Measurements from ENCODE around the gene MED9. TPM values are rescaled to one million over a fixed set of nuclear protein-coding genes. Genes with fewer than 3 reads are reported as not detected.
"Not testable (repeated sequence)": the region's sequence is repeated elsewhere in the genome, so short reads cannot be mapped to it uniquely, and the experiment has no call there.

Gene MED9
- total and polyA plus RNA-seq, 4 donors = 6.6 to 11.1 (median 7.8) TPM

- intact Hi-C loops (cut with DNase I) = no loop called here
- DNase-seq = no peak
- WGBS, 2 donors = 64 to 66% methylated on average over 5 of the region's 5 CpGs
- Histone ChIP-seq H3K27me3 (ENCODE audit: control insufficient read depth in 1 of 2, insufficient read depth in 2 of 2, low read length in 1 of 2) (no peaks in the 10 kb centered on the region), H3K27ac (ENCODE audit: low read depth in 1 of 2, low read length in 2 of 2) (no peak overlapping the region), H3K9me3 (ENCODE audit: control insufficient read depth, low read length) (no peaks in the 10 kb centered on the region), H3K36me3 (ENCODE audit: control insufficient read depth in 1 of 2, insufficient read depth in 2 of 2, low read length in 1 of 2) (no peaks in the 10 kb centered on the region), H3K4me3 (ENCODE audit: low read length in 2 of 2) (no peak overlapping the region), H3K4me1 (ENCODE audit: control insufficient read depth in 1 of 2, insufficient read depth in 2 of 2, low read length in 2 of 2) (no peaks in the 10 kb centered on the region)
- ATAC-seq (ENCODE audit: low FRiP score) = no peak
Observed at GRCh38 chr17:17448076-17448475, 28.7 kb upstream of the MED9 start.

GRCh38 chr17:17448723-17449122 lies 28.1 kb upstream of the MED9 start:
- Histone ChIP-seq H3K27me3 (ENCODE audit: control insufficient read depth in 1 of 2, insufficient read depth in 2 of 2, low read length in 1 of 2) (no peaks in the 10 kb centered on the region), H3K27ac (ENCODE audit: low read depth in 1 of 2, low read length in 2 of 2) (no peak overlapping the region), H3K36me3 (ENCODE audit: control insufficient read depth in 1 of 2, insufficient read depth in 2 of 2, low read length in 1 of 2) (no peaks in the 10 kb centered on the region), H3K9me3 (ENCODE audit: control insufficient read depth, low read length) (no peaks in the 10 kb centered on the region), H3K4me1 (ENCODE audit: control insufficient read depth in 1 of 2, insufficient read depth in 2 of 2, low read length in 2 of 2) (no peaks in the 10 kb centered on the region), H3K4me3 (ENCODE audit: low read length in 2 of 2) (no peak overlapping the region)
- intact Hi-C loops (cut with DNase I) = no loop called here
- 86 to 95% methylated on average over 4 of the region's 4 CpGs for WGBS, 2 donors
- no peak for ATAC-seq (ENCODE audit: low FRiP score)
- no peak for DNase-seq

- Histone ChIP-seq H3K4me1 (ENCODE audit: control insufficient read depth in 1 of 2, insufficient read depth in 2 of 2, low read length in 2 of 2) (no peaks in the 10 kb centered on the region), H3K9me3 (ENCODE audit: control insufficient read depth, low read length) (no peaks in the 10 kb centered on the region), H3K36me3 (ENCODE audit: control insufficient read depth in 1 of 2, insufficient read depth in 2 of 2, low read length in 1 of 2) (no peaks in the 10 kb centered on the region), H3K4me3 (ENCODE audit: low read length in 2 of 2) (no peak overlapping the region), H3K27me3 (ENCODE audit: control insufficient read depth in 1 of 2, insufficient read depth in 2 of 2, low read length in 1 of 2) (no peaks in the 10 kb centered on the region), H3K27ac (ENCODE audit: low read depth in 1 of 2, low read length in 2 of 2) (no peak overlapping the region)
- no peak for ATAC-seq (ENCODE audit: low FRiP score)
- WGBS, 2 donors = 70 to 74% methylated on average over 9 of the region's 9 CpGs
- intact Hi-C loops (cut with DNase I) = no loop called here
- no peak for DNase-seq
Observed at GRCh38 chr17:17453088-17453487, 23.7 kb upstream of the MED9 start.

DNA sequence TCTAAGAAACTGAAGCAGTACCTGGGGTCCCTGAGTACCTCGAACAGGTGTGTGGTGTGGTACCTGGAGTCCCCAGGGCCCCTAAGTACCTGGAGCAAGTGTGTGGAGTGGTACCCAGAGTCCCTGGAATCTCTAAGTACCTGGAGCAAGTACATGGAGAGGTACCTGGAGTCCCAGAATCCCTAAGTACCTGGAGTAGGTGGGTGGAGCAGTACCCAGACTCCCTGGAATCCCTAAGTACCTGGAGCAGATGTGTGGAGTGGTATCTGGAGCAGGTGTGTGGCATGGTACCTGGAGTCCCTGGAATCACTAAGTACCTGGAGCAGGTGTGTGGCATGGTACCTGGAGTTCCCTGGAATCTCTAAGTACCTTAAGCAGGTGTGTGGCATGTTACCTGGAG lies 22.5 kb upstream of the MED9 start:
- Histone ChIP-seq H3K36me3 (ENCODE audit: control insufficient read depth in 1 of 2, insufficient read depth in 2 of 2, low read length in 1 of 2) (no peaks in the 10 kb centered on the region), H3K4me1 (ENCODE audit: control insufficient read depth in 1 of 2, insufficient read depth in 2 of 2, low read length in 2 of 2) (no peaks in the 10 kb centered on the region), H3K4me3 (ENCODE audit: low read length in 2 of 2) (no peak overlapping the region), H3K27ac (ENCODE audit: low read depth in 1 of 2, low read length in 2 of 2) (no peak overlapping the region), H3K27me3 (ENCODE audit: control insufficient read depth in 1 of 2, insufficient read depth in 2 of 2, low read length in 1 of 2) (no peaks in the 10 kb centered on the region), H3K9me3 (ENCODE audit: control insufficient read depth, low read length) (no peaks in the 10 kb centered on the region)
- ATAC-seq (ENCODE audit: low FRiP score) (no peak), DNase-seq (no peak)
- intact Hi-C loops (cut with DNase I) = no loop called here
- 86 to 88% methylated on average over 1 of the region's 1 CpG for WGBS, 2 donors

- H3K4me3 ChIP-seq (ENCODE audit: low read length in 2 of 2); H3K4me1 ChIP-seq (ENCODE audit: control insufficient read depth in 1 of 2, insufficient read depth in 2 of 2, low read length in 2 of 2); intact Hi-C loops (cut with DNase I); H3K27ac ChIP-seq (ENCODE audit: low read depth in 1 of 2, low read length in 2 of 2); H3K9me3 ChIP-seq (ENCODE audit: control insufficient read depth, low read length); ATAC-seq (ENCODE audit: low FRiP score); DNase-seq; H3K36me3 ChIP-seq (ENCODE audit: control insufficient read depth in 1 of 2, insufficient read depth in 2 of 2, low read length in 1 of 2); H3K27me3 ChIP-seq (ENCODE audit: control insufficient read depth in 1 of 2, insufficient read depth in 2 of 2, low read length in 1 of 2): not testable (repeated sequence)
- WGBS, 2 donors = 13 to 29% methylated on average over 1 of the region's 1 CpG
Observed at GRCh38 chr17:17454700-17455099, 22.1 kb upstream of the MED9 start.

DNA sequence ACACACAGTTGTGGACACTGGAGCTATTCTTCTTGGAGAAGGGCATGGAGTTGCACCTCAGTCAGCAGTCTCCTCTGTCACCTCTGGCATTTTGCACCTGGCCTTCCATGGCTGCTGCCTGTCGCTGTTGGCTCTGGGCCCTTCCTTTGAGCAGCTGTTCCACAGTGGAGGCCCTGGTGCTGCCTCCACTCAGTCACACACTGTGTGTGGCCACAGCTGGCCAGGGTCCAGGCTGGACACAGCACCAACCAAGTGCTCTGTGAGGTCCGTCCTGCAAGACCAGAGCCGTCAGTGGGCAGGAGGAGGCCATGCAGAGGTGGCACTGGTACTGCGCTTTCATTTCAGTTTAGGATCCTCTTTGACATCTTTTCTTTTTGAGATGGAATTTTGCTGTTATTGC lies 21.6 kb upstream of the MED9 start:
- no peaks in the 10 kb centered on the region for H3K9me3 ChIP-seq (ENCODE audit: control insufficient read depth, low read length)
- DNase-seq (no peak), ATAC-seq (ENCODE audit: low FRiP score) (no peak)
- intact Hi-C loops (cut with DNase I) = no loop called here
- no peak overlapping the region for H3K27ac ChIP-seq (ENCODE audit: low read depth in 1 of 2, low read length in 2 of 2)
- no peaks in the 10 kb centered on the region for H3K4me1 ChIP-seq (ENCODE audit: control insufficient read depth in 1 of 2, insufficient read depth in 2 of 2, low read length in 2 of 2)
- H3K36me3 ChIP-seq (ENCODE audit: control insufficient read depth in 1 of 2, insufficient read depth in 2 of 2, low read length in 1 of 2) = no peaks in the 10 kb centered on the region
- no peaks in the 10 kb centered on the region for H3K27me3 ChIP-seq (ENCODE audit: control insufficient read depth in 1 of 2, insufficient read depth in 2 of 2, low read length in 1 of 2)
- no peak overlapping the region for H3K4me3 ChIP-seq (ENCODE audit: low read length in 2 of 2)
- 85 to 86% methylated on average over 4 of the region's 4 CpGs for WGBS, 2 donors

GRCh38 chr17:17456251-17456650 lies 20.5 kb upstream of the MED9 start:
- ATAC-seq (ENCODE audit: low FRiP score) (no peak), DNase-seq (no peak)
- intact Hi-C loops (cut with DNase I) = no loop called here
- Histone ChIP-seq H3K36me3 (ENCODE audit: control insufficient read depth in 1 of 2, insufficient read depth in 2 of 2, low read length in 1 of 2) (no peaks in the 10 kb centered on the region), H3K9me3 (ENCODE audit: control insufficient read depth, low read length) (no peaks in the 10 kb centered on the region), H3K4me3 (ENCODE audit: low read length in 2 of 2) (no peak overlapping the region), H3K4me1 (ENCODE audit: control insufficient read depth in 1 of 2, insufficient read depth in 2 of 2, low read length in 2 of 2) (no peaks in the 10 kb centered on the region), H3K27ac (ENCODE audit: low read depth in 1 of 2, low read length in 2 of 2) (no peak overlapping the region), H3K27me3 (ENCODE audit: control insufficient read depth in 1 of 2, insufficient read depth in 2 of 2, low read length in 1 of 2) (no peaks in the 10 kb centered on the region)
- WGBS, 2 donors = 73 to 79% methylated on average over 19 of the region's 19 CpGs

DNA sequence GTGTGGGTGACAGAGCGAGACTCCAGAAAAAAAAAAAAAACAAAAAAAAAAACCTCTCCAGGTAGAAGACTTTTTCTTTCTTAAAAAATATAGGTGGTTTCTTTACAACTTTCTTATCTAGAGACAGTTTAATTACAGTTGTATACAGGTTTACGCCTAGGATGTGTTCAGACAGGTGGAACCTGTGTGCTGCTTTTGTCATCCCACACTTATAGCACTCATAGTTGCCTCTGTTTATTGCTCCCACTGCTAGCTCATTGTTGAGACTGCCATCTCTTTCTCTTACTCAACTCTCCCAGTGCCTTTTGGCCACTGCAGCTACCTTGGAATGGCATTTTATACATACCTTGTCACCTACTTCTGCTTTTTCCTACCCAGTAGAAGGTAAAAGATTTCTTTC lies 19.1 kb upstream of the MED9 start:
- no peaks in the 10 kb centered on the region for H3K27me3 ChIP-seq (ENCODE audit: control insufficient read depth in 1 of 2, insufficient read depth in 2 of 2, low read length in 1 of 2)
- no peaks in the 10 kb centered on the region for H3K4me1 ChIP-seq (ENCODE audit: control insufficient read depth in 1 of 2, insufficient read depth in 2 of 2, low read length in 2 of 2)
- 87 to 92% methylated on average over 2 of the region's 2 CpGs for WGBS, 2 donors
- ATAC-seq (ENCODE audit: low FRiP score) = no peak
- H3K4me3 ChIP-seq (ENCODE audit: low read length in 2 of 2) = no peak overlapping the region
- intact Hi-C loops (cut with DNase I) = no loop called here
- H3K27ac ChIP-seq (ENCODE audit: low read depth in 1 of 2, low read length in 2 of 2) = no peak overlapping the region
- no peak for DNase-seq
- no peaks in the 10 kb centered on the region for H3K36me3 ChIP-seq (ENCODE audit: control insufficient read depth in 1 of 2, insufficient read depth in 2 of 2, low read length in 1 of 2)
- no peaks in the 10 kb centered on the region for H3K9me3 ChIP-seq (ENCODE audit: control insufficient read depth, low read length)

GRCh38 chr17:17460038-17460437 lies 16.8 kb upstream of the MED9 start:
- Histone ChIP-seq H3K27ac (ENCODE audit: low read depth in 1 of 2, low read length in 2 of 2) (no peak overlapping the region), H3K9me3 (ENCODE audit: control insufficient read depth, low read length) (no peaks in the 10 kb centered on the region), H3K36me3 (ENCODE audit: control insufficient read depth in 1 of 2, insufficient read depth in 2 of 2, low read length in 1 of 2) (no peaks in the 10 kb centered on the region), H3K4me1 (ENCODE audit: control insufficient read depth in 1 of 2, insufficient read depth in 2 of 2, low read length in 2 of 2) (no peaks in the 10 kb centered on the region), H3K4me3 (ENCODE audit: low read length in 2 of 2) (no peak overlapping the region), H3K27me3 (ENCODE audit: control insufficient read depth in 1 of 2, insufficient read depth in 2 of 2, low read length in 1 of 2) (no peaks in the 10 kb centered on the region)
- DNase-seq (no peak), ATAC-seq (ENCODE audit: low FRiP score) (no peak)
- 97 to 99% methylated on average over 4 of the region's 4 CpGs for WGBS, 2 donors
- intact Hi-C loops (cut with DNase I) = no loop called here
